Stimulated activated CD4-positive, alpha-beta T cell treated with anti-CD3 and anti-CD28 coated beads, TNF-alpha, amount 100 ng/mL, for 1 hour (primary cell): Measurements from ENCODE around the gene HYDIN.
"Not testable (repeated sequence)": the region's sequence is repeated elsewhere in the genome, so short reads cannot be mapped to it uniquely, and the experiment has no call there.

Experiments used
- DNase-seq, 3 donors: peaks; one replicate each; pipeline ENCODE4 v3.0.0-alpha.2; 2020; ENCODE audit warnings: low read depth in 3 of 3, low spot score in 1 of 3

Gene HYDIN

GRCh38 chr16:70882311-70882710 is 348.2 kb downstream of the HYDIN start:
- DNase-seq, result not testable (repeated sequence)

GRCh38 chr16:70877895-70878294 is 352.6 kb downstream of the HYDIN start:
- not testable (repeated sequence) for DNase-seq

GRCh38 chr16:70876442-70876841 is 354.1 kb downstream of the HYDIN start:
- not testable (repeated sequence) for DNase-seq

- not testable (repeated sequence) for DNase-seq
Observed at GRCh38 chr16:70864698-70865097, 365.8 kb downstream of the HYDIN start.

GRCh38 chr16:70861996-70862395 is 368.5 kb downstream of the HYDIN start:
- DNase-seq, result not testable (repeated sequence)

GRCh38 chr16:70851299-70851698 is 379.2 kb downstream of the HYDIN start:
- DNase-seq, result not testable (repeated sequence)

GRCh38 chr16:70823498-70824118 is 406.9 kb downstream of the HYDIN start:
- not testable (repeated sequence) for DNase-seq

GRCh38 chr16:70822734-70823133 is 407.8 kb downstream of the HYDIN start:
- not testable (repeated sequence) for DNase-seq

- DNase-seq, result not testable (repeated sequence)
Observed at GRCh38 chr16:70818088-70818487, 412.4 kb downstream of the HYDIN start.

GRCh38 chr16:70809392-70810060 is 421.0 kb downstream of the HYDIN start:
- no peak for DNase-seq

- no peak for DNase-seq
Observed at GRCh38 chr16:70808371-70808770, 422.2 kb downstream of the HYDIN start.

- no peak for DNase-seq
Observed at GRCh38 chr16:70805787-70806186, 424.7 kb downstream of the HYDIN start.

- DNase-seq, result no peak
Observed at GRCh38 chr16:70805380-70805779, 425.1 kb downstream of the HYDIN start.

GRCh38 chr16:70804734-70805169 is 425.8 kb downstream of the HYDIN start:
- DNase-seq, result no peak

- no peak for DNase-seq
Observed at GRCh38 chr16:70804153-70804733, 426.3 kb downstream of the HYDIN start.

- no peak for DNase-seq
Observed at GRCh38 chr16:70803319-70803718, 427.2 kb downstream of the HYDIN start.

- no peak for DNase-seq
Observed at GRCh38 chr16:70801611-70802010, 428.9 kb downstream of the HYDIN start.

- peak; percentile 90 to 96 (median 94) for DNase-seq
Observed at GRCh38 chr16:70800781-70801480, 429.6 kb downstream of the HYDIN start, which contains the start of gene VAC14. TSS of gene VAC14 (minus strand) at chr16:70801158. CDS start at chr16:70800900, 258 bp downstream.

GRCh38 chr16:70800311-70800710 is 430.2 kb downstream of the HYDIN start:
- DNase-seq, result no peak

GRCh38 chr16:70796301-70796700 is 434.2 kb downstream of the HYDIN start:
- DNase-seq, result no peak

GRCh38 chr16:70795296-70795912 is 435.1 kb downstream of the HYDIN start:
- no peak for DNase-seq
